Smooth muscle cell (in vitro differentiated cells): Measurements from ENCODE around the gene ZNF687. TPM values are rescaled to one million over a fixed set of nuclear protein-coding genes. Genes with fewer than 3 reads are reported as not detected.

ENCODE experiments used
- DNase-seq: peaks from one replicate; lab custom pipeline; 2025; ENCODE audit not compliant: unreplicated experiment; lab: John Stamatoyannopoulos, UW
- H2AFZ ChIP-seq: fragments of 200-600 bp; sonication (generic); 2 replicates; pipeline ENCODE4 v1.6.0; 2016; ENCODE audit warnings: antibody characterized with exemption, low read depth, mild to moderate bottlenecking
- H3F3A ChIP-seq: fragments of 200-600 bp; sonication (generic); 2 replicates; pipeline ENCODE4 v1.6.0; 2017; ENCODE audit warnings: antibody characterized with exemption, low read depth
- H3K27ac ChIP-seq: fragments of 200-600 bp; sonication (generic); 2 replicates; pipeline ENCODE4 v1.5.1; 2016; ENCODE audit warnings: low read depth, mild to moderate bottlenecking
- H3K27me3 ChIP-seq: fragments of 200-600 bp; sonication (generic); 2 replicates; pipeline ENCODE4 v1.6.1; 2016; ENCODE audit warnings: low read depth, mild to moderate bottlenecking
- H3K36me3 ChIP-seq: fragments of 200-600 bp; sonication (generic); 2 replicates; pipeline ENCODE4 v1.5.1; 2016; ENCODE audit warnings: low read depth
- H3K4me1 ChIP-seq: fragments of 200-600 bp; sonication (generic); 2 replicates; pipeline ENCODE4 v1.5.1; 2016; ENCODE audit warnings: low read depth
- H3K4me2 ChIP-seq: fragments of 200-600 bp; sonication (generic); 2 replicates; pipeline ENCODE4 v1.6.0; 2016; ENCODE audit warnings: mild to moderate bottlenecking
- H3K4me3 ChIP-seq: fragments of 200-600 bp; sonication (generic); 2 replicates; pipeline ENCODE4 v1.5.1; 2016; ENCODE audit warnings: mild to moderate bottlenecking
- H3K79me2 ChIP-seq: fragments of 200-600 bp; sonication (generic); 2 replicates; pipeline ENCODE4 v1.6.0; 2016; ENCODE audit warnings: low read depth, mild to moderate bottlenecking
- H3K9ac ChIP-seq: fragments of 200-600 bp; sonication (generic); 2 replicates; pipeline ENCODE4 v1.6.0; 2016; ENCODE audit warnings: low read depth
- H3K9me3 ChIP-seq: fragments of 200-600 bp; sonication (generic); replicated peaks from 2 replicates; pipeline ENCODE4 v1.5.1; 2016; ENCODE audit warnings: low read depth
- H4K20me1 ChIP-seq: fragments of 200-600 bp; sonication (generic); 2 replicates; pipeline ENCODE4 v1.6.0; 2016; ENCODE audit warnings: low read depth
- CTCF ChIP-seq: fragments of 200-600 bp; sonication (generic); IDR thresholded peaks from 2 replicates; pipeline ENCODE4 v1.5.1; 2017; ENCODE audit warnings: borderline replicate concordance, mild to moderate bottlenecking, antibody characterized with exemption; ENCODE audit not compliant: insufficient read depth, poor library complexity, severe bottlenecking
- WGBS: methylation state at CpG from one replicate; pipeline ENCODE4 v1.1.7; 2016; ENCODE audit warnings: low lambda C conversion rate; 5-methylcytosine and 5-hydroxymethylcytosine counted together
- polyA plus RNA-seq: library from polyadenylated mRNA; unstranded; fragments of >200 nt; fragmentation: Nextera tagmentation; extraction: Ambion mirVana; gene quantifications from 2 replicates; pipeline ENCODE4 v1.2.1, GENCODE V29; 2016
- total RNA-seq: library from RNA; depleted of rRNA; stranded (reverse); fragments of >200 nt; gene quantifications from 2 replicates; pipeline ENCODE4 v1.2.3, GENCODE V29; 2014

ZNF687 gene
- total and polyA plus RNA-seq, 2 experiments from 2014 or later = 2.4 to 10.7 TPM

- no peak for TF ChIP-seq CTCF
- Histone ChIP-seq H3K4me2 (no peak overlapping the region), H3K79me2 (peaks cover 14% of the 10 kb centered on the region), H3K27ac (peak overlapping the region; percentile 99), H3K27me3 (no peaks in the 10 kb centered on the region), H4K20me1 (peaks cover 22% of the 10 kb centered on the region), H3K9ac (no peak overlapping the region), H3K9me3 (no peaks in the 10 kb centered on the region), H3K4me3 (no peak overlapping the region), H3K4me1 (peaks cover 25% of the 10 kb centered on the region), H3K36me3 (no peaks in the 10 kb centered on the region), H2AFZ (no peak overlapping the region), H3F3A (peaks cover 20% of the 10 kb centered on the region)
- WGBS = 72% methylated on average over 3 of the region's 3 CpGs
- no peak for DNase-seq
These were observed 32.2 kb downstream of the ZNF687 start for GRCh38 chr1:151314137-151314875.

GRCh38 chr1:151315565-151316235 lies 33.6 kb downstream of the ZNF687 start:
- Histone ChIP-seq H3K27me3 (no peaks in the 10 kb centered on the region), H3K36me3 (no peaks in the 10 kb centered on the region), H3K9me3 (no peaks in the 10 kb centered on the region), H3K79me2 (peaks cover 19% of the 10 kb centered on the region), H4K20me1 (peaks cover 13% of the 10 kb centered on the region), H3K4me2 (no peak overlapping the region), H2AFZ (no peak overlapping the region), H3K4me1 (peaks cover 12% of the 10 kb centered on the region), H3K9ac (no peak overlapping the region), H3K27ac (no peak overlapping the region), H3F3A (peaks cover 20% of the 10 kb centered on the region), H3K4me3 (no peak overlapping the region)
- no peak for TF ChIP-seq CTCF
- 96% methylated on average over 17 of the region's 17 CpGs for WGBS
- DNase-seq = no peak

GRCh38 chr1:151318975-151319374 lies 36.9 kb downstream of the ZNF687 start:
- Histone ChIP-seq H4K20me1 (peaks cover 9% of the 10 kb centered on the region), H3K4me2 (no peak overlapping the region), H3K9ac (no peak overlapping the region), H3K79me2 (peaks cover 49% of the 10 kb centered on the region), H3K36me3 (no peaks in the 10 kb centered on the region), H3K4me3 (no peak overlapping the region), H3F3A (no peaks in the 10 kb centered on the region), H3K9me3 (no peaks in the 10 kb centered on the region), H3K4me1 (no peaks in the 10 kb centered on the region), H3K27ac (no peak overlapping the region), H2AFZ (no peak overlapping the region), H3K27me3 (no peaks in the 10 kb centered on the region)
- 95% methylated on average over 3 of the region's 3 CpGs for WGBS
- DNase-seq = no peak
- TF ChIP-seq CTCF = no peak
